Transverse colon (tissue), 4 donors: ENCODE measurements around the gene JARID2. TPM values are rescaled to one million over a fixed set of nuclear protein-coding genes. Genes with fewer than 3 reads are reported as not detected.

Experiments used
- DNase-seq: peaks from one replicate; pipeline ENCODE4 v3.0.0-alpha.2; 2019
- H3K27ac ChIP-seq, 4 donors: fragments of 200-600 bp; sonication (generic); 2 replicates each; pipeline ENCODE4 v1.5.1; 2016 to 2018; ENCODE audit warnings: inconsistent platforms in 4 of 4
- H3K27me3 ChIP-seq: fragments of 200-600 bp; sonication (generic); 2 replicates; pipeline ENCODE4 v1.5.1; 2017; ENCODE audit warnings: inconsistent platforms
- H3K36me3 ChIP-seq, 4 donors: fragments of 200-600 bp; sonication (generic); 2 replicates each; pipeline ENCODE4 v1.5.1; 2017 to 2019; ENCODE audit warnings: inconsistent platforms in 4 of 4
- H3K4me1 ChIP-seq, 4 donors: fragments of 200-600 bp; sonication (generic); 2 replicates each; pipeline ENCODE4 v1.5.1; 2017 to 2020; ENCODE audit warnings: inconsistent platforms in 4 of 4
- H3K4me3 ChIP-seq, 4 donors: fragments of 200-600 bp; sonication (generic); 1 replicate in 1 of 4; 2 replicates in 3 of 4; pipeline versions ENCODE4 v1.5.1 to v1.6.1; 2017 to 2019; ENCODE audit warnings: inconsistent platforms in 4 of 4
- H3K9me3 ChIP-seq, 2 donors: fragments of 200-600 bp; sonication (generic); 2 replicates each; pipeline ENCODE4 v1.5.1; 2017 to 2019; ENCODE audit warnings: inconsistent platforms in 2 of 2
- EP300 ChIP-seq: sonication (generic); formaldehyde crosslinking; IDR thresholded peaks from one replicate; pipeline ENCODE4 v1.6.1; 2017; ENCODE audit warnings: antibody characterized with exemption, low read depth
- POLR2A ChIP-seq: fragments of 450-650 bp; IDR thresholded peaks from one replicate; pipeline ENCODE4 v1.6.1; 2016; ENCODE audit warnings: antibody characterized with exemption, mild to moderate bottlenecking, moderate library complexity
- POLR2AphosphoS5 ChIP-seq, 3 donors: sonication (generic); formaldehyde crosslinking; IDR thresholded peaks; one replicate each; pipeline ENCODE4 v1.6.1; 2016; ENCODE audit warnings: antibody characterized with exemption in 3 of 3
- WGBS, 2 donors: methylation state at CpG; one replicate each; pipeline ENCODE4 v1.1.5; 2018; ENCODE audit warnings: low coverage in 1 of 2; 5-methylcytosine and 5-hydroxymethylcytosine counted together
- in situ Hi-C, 4 donors: fragments of 200-750 bp; cut with MboI; loops; one replicate each; pipeline versions ENCODE4 v1.15.0 to v1.15.1; 2017; ENCODE audit warnings: low sequenced_read_pairs in 3 of 4, low pct_ligation_motif_present in 1 of 4, low pct_unique_long_range_greater_than_20kb in 1 of 4
- intact Hi-C: fragments of 100-400 bp; cut with DNase I; formaldehyde crosslinking; loops from one replicate; pipeline ENCODE4 v1.15.1; 2023; ENCODE audit warnings: low total_unique reads
- total RNA-seq, 4 donors: library from RNA; depleted of rRNA; stranded (reverse); fragments of >200 nt; gene quantifications; one replicate each; pipeline ENCODE4 v1.1.0, GENCODE V29; 2016
- TF ChIP-seq, protein P1 (sequence below), 5 experiments: fragments of 200-600 bp in 3 of 5; fragments of 450-650 bp in 2 of 5; sonication (generic) in 3 of 5; IDR thresholded peaks; 1 replicate in 2 of 5; 2 replicates in 3 of 5; pipeline ENCODE4 v1.5.1; 2016 to 2017; ENCODE audit warnings: antibody characterized with exemption in 5 of 5, inconsistent platforms in 3 of 5, mild to moderate bottlenecking in 2 of 5, moderate library complexity in 1 of 5

The JARID2 gene
- total RNA-seq, 4 donors from 2014 or later = 9.4 to 18.7 (median 10.9) TPM

DNA sequence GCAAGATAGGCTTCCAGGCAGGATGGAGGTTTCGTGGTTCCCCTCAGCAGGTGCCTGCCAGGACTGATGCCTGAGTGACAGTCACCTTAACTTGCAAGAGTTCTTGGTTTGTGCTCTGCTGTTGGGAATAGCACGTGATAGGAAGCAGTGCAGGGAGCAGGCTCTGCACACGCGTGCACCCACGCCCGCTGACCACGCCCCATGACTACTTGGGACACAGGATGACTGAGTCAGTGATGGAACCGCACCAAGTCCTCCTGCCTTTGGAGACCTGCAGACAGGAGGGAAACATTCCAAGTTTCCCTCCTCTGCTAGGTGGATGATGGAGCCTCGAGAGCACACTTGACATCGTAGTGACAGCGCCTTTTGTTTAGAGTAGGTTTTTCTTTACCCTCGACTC is 252.8 kb downstream of the JARID2 start:
- no peak overlapping the region for H3K4me3 ChIP-seq
- in situ Hi-C loops (loop anchor here in 3 of 4 donors (25.0 kb wide), 1 partner anchor 1286 kb away; no protein-coding TSS in a partner anchor), intact Hi-C loops (loop anchor here (10.0 kb wide), 2 partner anchors 254 to 1284 kb away; partner anchors contain the start of gene JARID2)
- peaks cover 0 to 7% (median 3%) of the 10 kb centered on the region in 4 donors for H3K4me1 ChIP-seq
- H3K27me3 ChIP-seq = no peaks in the 10 kb centered on the region
- TF ChIP-seq POLR2AphosphoS5 (IDR thresholded peaks at IDR 0.05) = no peak
- TF ChIP-seq POLR2A = no peak
- TF ChIP-seq EP300 = no peak
- TF ChIP-seq, protein P1, sequence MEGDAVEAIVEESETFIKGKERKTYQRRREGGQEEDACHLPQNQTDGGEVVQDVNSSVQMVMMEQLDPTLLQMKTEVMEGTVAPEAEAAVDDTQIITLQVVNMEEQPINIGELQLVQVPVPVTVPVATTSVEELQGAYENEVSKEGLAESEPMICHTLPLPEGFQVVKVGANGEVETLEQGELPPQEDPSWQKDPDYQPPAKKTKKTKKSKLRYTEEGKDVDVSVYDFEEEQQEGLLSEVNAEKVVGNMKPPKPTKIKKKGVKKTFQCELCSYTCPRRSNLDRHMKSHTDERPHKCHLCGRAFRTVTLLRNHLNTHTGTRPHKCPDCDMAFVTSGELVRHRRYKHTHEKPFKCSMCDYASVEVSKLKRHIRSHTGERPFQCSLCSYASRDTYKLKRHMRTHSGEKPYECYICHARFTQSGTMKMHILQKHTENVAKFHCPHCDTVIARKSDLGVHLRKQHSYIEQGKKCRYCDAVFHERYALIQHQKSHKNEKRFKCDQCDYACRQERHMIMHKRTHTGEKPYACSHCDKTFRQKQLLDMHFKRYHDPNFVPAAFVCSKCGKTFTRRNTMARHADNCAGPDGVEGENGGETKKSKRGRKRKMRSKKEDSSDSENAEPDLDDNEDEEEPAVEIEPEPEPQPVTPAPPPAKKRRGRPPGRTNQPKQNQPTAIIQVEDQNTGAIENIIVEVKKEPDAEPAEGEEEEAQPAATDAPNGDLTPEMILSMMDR (IDR thresholded peaks at IDR 0.05) = no peak
- H3K27ac ChIP-seq = no peak overlapping the region
- peak; percentile 9 for DNase-seq
- H3K9me3 ChIP-seq = no peaks in the 10 kb centered on the region
- WGBS, 2 donors = 89% methylated on average over 12 of the region's 12 CpGs; no CpG with 5 or more reads in 1 of the 2 donors
- H3K36me3 ChIP-seq = peaks cover 0 to 15% (median 5%) of the 10 kb centered on the region in 4 donors

DNA sequence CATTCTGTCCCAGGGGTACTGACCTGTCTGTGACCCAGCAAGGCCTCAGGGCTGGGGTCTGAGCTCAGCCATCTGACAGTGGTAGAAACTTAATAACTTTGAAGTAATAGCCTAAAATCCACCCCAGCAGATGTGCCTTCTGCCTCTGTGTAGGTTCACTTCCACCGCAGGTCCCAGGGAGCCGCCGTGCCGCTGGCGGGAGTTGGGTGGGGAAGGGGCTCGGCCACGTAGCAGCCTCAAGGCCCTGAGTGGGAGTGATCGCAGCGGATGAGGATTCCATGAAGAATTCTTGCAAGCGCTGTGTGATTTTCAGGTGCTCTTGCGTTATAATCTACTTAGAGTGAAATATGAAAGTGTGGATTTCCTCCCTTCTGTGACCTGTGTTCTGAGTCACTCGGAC is 253.3 kb downstream of the JARID2 start:
- no peak for TF ChIP-seq EP300
- TF ChIP-seq POLR2AphosphoS5 (IDR thresholded peaks at IDR 0.05) = no peak
- TF ChIP-seq POLR2A = no peak
- TF ChIP-seq, protein P1 (IDR thresholded peaks at IDR 0.05) = no peak
- peaks cover 0 to 15% (median 5%) of the 10 kb centered on the region in 4 donors for H3K36me3 ChIP-seq
- DNase-seq = peak; percentile 6
- no peak overlapping the region for H3K27ac ChIP-seq
- no peaks in the 10 kb centered on the region for H3K9me3 ChIP-seq
- no peaks in the 10 kb centered on the region for H3K27me3 ChIP-seq
- H3K4me3 ChIP-seq = no peak overlapping the region
- peaks cover 0 to 10% (median 2%) of the 10 kb centered on the region in 4 donors for H3K4me1 ChIP-seq
- WGBS, 2 donors = 94% methylated on average over 12 of the region's 12 CpGs; no CpG with 5 or more reads in 1 of the 2 donors
- in situ Hi-C loops (loop anchor here in 3 of 4 donors (25.0 kb wide), 1 partner anchor 1287 kb away; no protein-coding TSS in a partner anchor), intact Hi-C loops (loop anchor here (10.0 kb wide), 2 partner anchors 254 to 1284 kb away; partner anchors contain the start of gene JARID2)

DNA sequence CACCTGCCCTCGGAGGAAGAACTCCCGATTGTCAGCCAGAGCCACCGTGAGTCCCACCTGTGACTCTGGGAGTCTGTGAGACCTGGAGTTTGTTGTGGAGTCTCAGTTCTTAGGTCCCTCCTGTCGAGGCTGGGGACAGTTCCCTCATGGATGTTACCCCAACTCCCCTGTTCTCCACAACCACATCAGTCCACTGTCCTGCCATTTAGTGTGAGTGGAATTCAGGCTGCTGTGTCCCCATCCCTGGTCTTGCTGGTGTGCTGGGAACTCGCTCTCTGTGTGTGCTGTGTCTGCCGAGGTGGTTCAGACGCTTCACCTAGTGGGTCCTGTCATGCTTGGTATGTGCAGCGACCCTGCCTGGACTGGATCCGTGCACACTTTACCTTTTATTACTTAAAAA is 253.7 kb downstream of the JARID2 start:
- TF ChIP-seq POLR2AphosphoS5 (IDR thresholded peaks at IDR 0.05) = no peak
- no peak for TF ChIP-seq POLR2A
- TF ChIP-seq, protein P1 (IDR thresholded peaks at IDR 0.05) = no peak
- no peak for TF ChIP-seq EP300
- H3K9me3 ChIP-seq = no peaks in the 10 kb centered on the region
- H3K27me3 ChIP-seq = no peaks in the 10 kb centered on the region
- peaks cover 0 to 15% (median 2%) of the 10 kb centered on the region in 4 donors for H3K4me1 ChIP-seq
- peaks cover 0 to 15% (median 5%) of the 10 kb centered on the region in 4 donors for H3K36me3 ChIP-seq
- 93 to 95% methylated on average over 3 to 9 of the region's 9 CpGs for WGBS, 2 donors
- H3K27ac ChIP-seq = no peak overlapping the region
- H3K4me3 ChIP-seq = no peak overlapping the region
- peak; percentile 3 for DNase-seq
- intact Hi-C loops = loop anchor here (10.0 kb wide), 2 partner anchors 255 to 1285 kb away; partner anchors contain the start of gene JARID2
- in situ Hi-C loops = loop anchor here in 3 of 4 donors (25.0 kb wide), 1 partner anchor 1287 kb away; no protein-coding TSS in a partner anchor

DNA sequence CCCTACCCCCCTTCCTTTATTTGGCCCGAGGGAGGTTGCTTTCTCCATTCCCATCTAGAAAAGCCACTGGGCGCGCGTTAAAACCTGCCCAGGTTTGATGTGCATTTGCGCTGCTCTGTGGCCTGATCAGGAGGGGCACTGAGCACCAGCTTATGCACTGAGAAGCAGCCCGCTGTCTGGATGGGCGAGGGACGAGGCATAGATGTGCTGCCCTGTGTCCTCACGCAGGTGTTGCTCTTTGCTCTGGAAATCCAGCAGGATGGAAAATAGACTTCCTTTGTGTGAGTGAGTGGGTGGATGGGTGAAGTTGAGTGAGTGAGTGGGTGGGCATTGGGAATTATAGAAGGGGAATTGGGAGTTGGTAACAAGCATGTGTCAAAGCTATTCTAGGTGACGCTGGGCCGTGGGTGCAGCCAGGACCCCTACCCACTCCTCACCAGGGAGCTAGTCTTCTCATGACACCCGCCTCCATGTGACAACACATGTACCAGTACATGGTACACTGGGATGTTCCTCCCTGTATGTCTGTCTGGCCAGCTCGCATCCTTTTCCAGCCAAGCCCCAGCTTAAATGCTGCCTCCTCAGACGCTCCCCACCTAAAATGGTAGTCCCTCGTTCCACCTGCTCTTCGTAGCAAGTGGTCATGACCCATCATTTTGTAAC is 254.3 kb downstream of the JARID2 start:
- in situ Hi-C loops (loop anchor here in 1 of 4 donors (25.0 kb wide), 1 partner anchor 112 kb away; no protein-coding TSS in a partner anchor), intact Hi-C loops (loop anchor here (10.0 kb wide), 1 partner anchor 125 kb away; no protein-coding TSS in a partner anchor)
- Histone ChIP-seq H3K4me1 (peaks cover 0 to 18% (median 2%) of the 10 kb centered on the region in 4 donors), H3K36me3 (peaks cover 0 to 15% (median 5%) of the 10 kb centered on the region in 4 donors), H3K4me3 (no peak overlapping the region), H3K27me3 (no peaks in the 10 kb centered on the region), H3K9me3 (no peaks in the 10 kb centered on the region), H3K27ac (no peak overlapping the region)
- TF ChIP-seq POLR2A = no peak
- no peak for TF ChIP-seq POLR2AphosphoS5 (IDR thresholded peaks at IDR 0.05)
- TF ChIP-seq, protein P1 (IDR thresholded peaks at IDR 0.05) = no peak
- no peak for TF ChIP-seq EP300
- WGBS, 2 donors = 96 to 97% methylated on average over 5 to 16 of the region's 16 CpGs
- peak; percentile 2 for DNase-seq
